Gastrocnemius medialis (tissue), 4 donors: ENCODE measurements around the gene USF3. TPM values are rescaled to one million over a fixed set of nuclear protein-coding genes. Genes with fewer than 3 reads are reported as not detected.
A peak's percentile ranks its signal among the peaks of the same experiment; 100 is the strongest.

Experiments used
- ATAC-seq, 2 donors: fragments of 150-250 bp; one replicate each; pipeline ENCODE4 v1.9.1; 2016
- DNase-seq, 2 donors: peaks; one replicate each; pipeline ENCODE4 v3.0.0-alpha.2; 2019
- H3K27ac ChIP-seq, 4 donors: fragments of 200-600 bp; sonication (generic); 1 replicate in 1 of 4; 2 replicates in 3 of 4; pipeline ENCODE4 v1.5.1; 2016 to 2018; ENCODE audit warnings: mild to moderate bottlenecking in 2 of 4, moderate library complexity in 1 of 4
- H3K27me3 ChIP-seq, 3 donors: fragments of 200-600 bp; sonication (generic) in 2 of 3; 1 replicate in 1 of 3; 2 replicates in 2 of 3; pipeline versions ENCODE4 v1.5.1 to v1.6.0; 2016 to 2019; ENCODE audit warnings: mild to moderate bottlenecking in 1 of 3, moderate library complexity in 1 of 3
- H3K36me3 ChIP-seq, 2 donors: fragments of 200-600 bp; sonication (generic) in 1 of 2; one replicate each; pipeline ENCODE4 v1.5.1; 2017 to 2018
- H3K4me1 ChIP-seq, 2 donors: fragments of 200-600 bp; sonication (generic) in 1 of 2; one replicate each; pipeline ENCODE4 v1.5.1; 2016 to 2017; ENCODE audit warnings: mild to moderate bottlenecking in 2 of 2
- H3K4me3 ChIP-seq, 4 donors: fragments of 200-600 bp; sonication (generic) in 3 of 4; 1 replicate in 1 of 4; 2 replicates in 3 of 4; pipeline ENCODE4 v1.5.1; 2016 to 2019; ENCODE audit warnings: mild to moderate bottlenecking in 2 of 4
- H3K9me3 ChIP-seq, 3 donors: fragments of 200-600 bp; sonication (generic) in 2 of 3; 1 replicate in 1 of 3; 2 replicates in 2 of 3; pipeline ENCODE4 v1.5.1; 2016 to 2019
- POLR2A ChIP-seq, 2 donors: fragments of 450-650 bp; IDR thresholded peaks; one replicate each; pipeline ENCODE4 v1.6.1; 2017; ENCODE audit warnings: antibody characterized with exemption in 2 of 2, mild to moderate bottlenecking in 2 of 2, moderate library complexity in 2 of 2
- in situ Hi-C, 4 donors: fragments of 200-750 bp; cut with MboI; loops; one replicate each; pipeline versions ENCODE4 v1.15.0 to v1.8.0; 2017; ENCODE audit warnings: low sequenced_read_pairs in 4 of 4
- intact Hi-C: fragments of 100-400 bp; cut with DNase I; formaldehyde crosslinking; loops from one replicate; pipeline ENCODE4 v1.15.1; 2023; ENCODE audit warnings: low total_unique reads
- total RNA-seq, 4 donors: library from RNA; depleted of rRNA; stranded (reverse); fragments of >200 nt; gene quantifications; one replicate each; pipeline versions ENCODE4 v1.1.0 to v1.2.3, GENCODE V29; 2016
- TF ChIP-seq, protein P1 (sequence below), 5 experiments: fragments of 450-650 bp in 3 of 5; fragments of 200-600 bp in 2 of 5; sonication (generic) in 2 of 5; IDR thresholded peaks in 4 of 5; conservative IDR thresholded peaks in 1 of 5; 1 replicate in 4 of 5; 2 replicates in 1 of 5; pipeline ENCODE4 v1.5.1; 2016 to 2019; ENCODE audit warnings: antibody characterized with exemption in 5 of 5, mild to moderate bottlenecking in 3 of 5, moderate library complexity in 3 of 5

Gene USF3
- total RNA-seq, 4 donors from 2014 or later, result 35.7 to 49.6 (median 40.1) TPM

DNA sequence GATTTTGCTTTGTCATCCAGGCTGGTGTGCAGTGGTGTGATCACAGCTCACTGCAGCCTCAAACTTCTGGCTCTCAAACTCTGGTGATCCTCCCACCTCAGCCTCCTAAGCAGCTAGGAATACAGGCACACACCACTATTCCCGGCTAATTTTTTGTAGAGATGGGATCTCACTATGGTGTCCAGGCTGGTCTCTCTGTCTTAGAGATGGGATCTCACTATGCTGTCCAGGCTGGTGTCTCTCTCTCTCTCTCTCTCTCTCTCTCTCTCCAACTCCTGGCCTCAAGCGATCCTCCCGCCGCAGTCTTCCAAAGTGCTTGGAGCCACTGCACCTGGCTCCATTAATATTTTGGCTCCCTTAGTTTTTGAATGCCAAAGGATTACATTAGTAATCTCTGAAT, 17.7 kb downstream of the USF3 start:
- H3K27ac ChIP-seq, result peak overlapping the region in 2 of 4 donors; percentile 34 to 66
- DNase-seq (no peak), ATAC-seq (peak in 1 of 2 donors; percentile 11)
- H3K4me3 ChIP-seq, result no peak overlapping the region
- TF ChIP-seq, protein P1, sequence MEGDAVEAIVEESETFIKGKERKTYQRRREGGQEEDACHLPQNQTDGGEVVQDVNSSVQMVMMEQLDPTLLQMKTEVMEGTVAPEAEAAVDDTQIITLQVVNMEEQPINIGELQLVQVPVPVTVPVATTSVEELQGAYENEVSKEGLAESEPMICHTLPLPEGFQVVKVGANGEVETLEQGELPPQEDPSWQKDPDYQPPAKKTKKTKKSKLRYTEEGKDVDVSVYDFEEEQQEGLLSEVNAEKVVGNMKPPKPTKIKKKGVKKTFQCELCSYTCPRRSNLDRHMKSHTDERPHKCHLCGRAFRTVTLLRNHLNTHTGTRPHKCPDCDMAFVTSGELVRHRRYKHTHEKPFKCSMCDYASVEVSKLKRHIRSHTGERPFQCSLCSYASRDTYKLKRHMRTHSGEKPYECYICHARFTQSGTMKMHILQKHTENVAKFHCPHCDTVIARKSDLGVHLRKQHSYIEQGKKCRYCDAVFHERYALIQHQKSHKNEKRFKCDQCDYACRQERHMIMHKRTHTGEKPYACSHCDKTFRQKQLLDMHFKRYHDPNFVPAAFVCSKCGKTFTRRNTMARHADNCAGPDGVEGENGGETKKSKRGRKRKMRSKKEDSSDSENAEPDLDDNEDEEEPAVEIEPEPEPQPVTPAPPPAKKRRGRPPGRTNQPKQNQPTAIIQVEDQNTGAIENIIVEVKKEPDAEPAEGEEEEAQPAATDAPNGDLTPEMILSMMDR (IDR thresholded peaks at IDR 0.05 in 4 of 5, conservative IDR thresholded peaks at IDR 0.05 in 1 of 5), result no peak
- TF ChIP-seq POLR2A (IDR thresholded peaks at IDR 0.05), result no peak
- H3K27me3 ChIP-seq, result no peaks in the 10 kb centered on the region
- no peaks in the 10 kb centered on the region for H3K9me3 ChIP-seq
- peaks cover 0 to 23% of the 10 kb centered on the region in 2 donors for H3K36me3 ChIP-seq
- peaks cover 11 to 19% of the 10 kb centered on the region in 2 donors for H3K4me1 ChIP-seq
- in situ Hi-C loops, result no loop called here
- intact Hi-C loops, result no loop called here

DNA sequence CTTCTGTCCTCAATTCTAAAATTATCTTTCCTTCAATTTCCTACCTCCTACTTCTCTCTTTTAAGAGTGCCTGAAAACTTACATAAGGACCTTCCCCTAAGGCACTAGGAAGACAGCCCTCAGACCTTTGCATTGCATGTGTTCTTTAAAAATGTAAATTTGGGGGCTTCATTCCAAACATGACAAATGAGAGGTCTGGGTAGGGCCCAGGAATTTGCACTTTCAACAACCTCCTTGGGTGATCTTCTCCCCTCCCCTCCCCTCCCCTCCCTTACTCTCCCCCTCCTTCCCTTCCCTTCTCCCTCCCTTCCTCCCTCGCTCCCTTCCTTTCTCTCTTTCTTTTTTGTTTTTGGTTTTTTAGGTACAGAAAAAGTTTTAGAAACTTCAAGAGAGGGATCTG, 18.7 kb downstream of the USF3 start:
- TF ChIP-seq POLR2A (IDR thresholded peaks at IDR 0.05), result no peak
- TF ChIP-seq, protein P1 (IDR thresholded peaks at IDR 0.05 in 4 of 5, conservative IDR thresholded peaks at IDR 0.05 in 1 of 5), result no peak
- Histone ChIP-seq H3K36me3 (peaks cover 0 to 23% of the 10 kb centered on the region in 2 donors), H3K9me3 (no peaks in the 10 kb centered on the region), H3K4me3 (no peak overlapping the region), H3K27ac (peak overlapping the region in 3 of 4 donors; percentile 22 to 49 (median 44)), H3K27me3 (no peaks in the 10 kb centered on the region), H3K4me1 (peaks cover 15 to 19% of the 10 kb centered on the region in 2 donors)
- DNase-seq (no peak), ATAC-seq (no peak)
- intact Hi-C loops (no loop called here), in situ Hi-C loops (no loop called here)

DNA sequence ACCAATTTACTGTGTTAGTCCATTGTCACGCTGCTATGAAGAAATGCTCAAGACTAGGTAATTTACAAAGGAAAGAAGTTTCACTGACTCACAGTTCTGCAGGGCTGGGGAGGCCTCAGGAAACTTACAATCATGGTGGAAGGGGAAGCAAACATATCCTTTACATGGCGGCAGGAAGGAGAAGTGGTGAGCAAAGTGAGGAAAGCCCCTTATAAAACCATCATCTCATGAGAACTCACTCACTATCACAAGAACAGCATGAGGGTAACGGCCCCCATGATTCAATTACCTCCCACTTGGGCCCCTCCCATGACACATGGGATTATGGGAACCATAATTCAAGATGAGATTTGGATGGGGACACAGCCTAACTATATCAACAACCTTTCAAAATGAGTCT, 20.2 kb downstream of the USF3 start:
- in situ Hi-C loops (no loop called here), intact Hi-C loops (no loop called here)
- peak overlapping the region in 2 of 4 donors; percentile 22 to 49 for H3K27ac ChIP-seq
- H3K27me3 ChIP-seq, result no peaks in the 10 kb centered on the region
- TF ChIP-seq POLR2A (IDR thresholded peaks at IDR 0.05), result no peak
- TF ChIP-seq, protein P1 (IDR thresholded peaks at IDR 0.05 in 4 of 5, conservative IDR thresholded peaks at IDR 0.05 in 1 of 5), result no peak
- H3K9me3 ChIP-seq, result no peaks in the 10 kb centered on the region
- ATAC-seq (no peak), DNase-seq (no peak)
- peaks cover 0 to 23% of the 10 kb centered on the region in 2 donors for H3K36me3 ChIP-seq
- peaks cover 15 to 19% of the 10 kb centered on the region in 2 donors for H3K4me1 ChIP-seq
- no peak overlapping the region for H3K4me3 ChIP-seq

DNA sequence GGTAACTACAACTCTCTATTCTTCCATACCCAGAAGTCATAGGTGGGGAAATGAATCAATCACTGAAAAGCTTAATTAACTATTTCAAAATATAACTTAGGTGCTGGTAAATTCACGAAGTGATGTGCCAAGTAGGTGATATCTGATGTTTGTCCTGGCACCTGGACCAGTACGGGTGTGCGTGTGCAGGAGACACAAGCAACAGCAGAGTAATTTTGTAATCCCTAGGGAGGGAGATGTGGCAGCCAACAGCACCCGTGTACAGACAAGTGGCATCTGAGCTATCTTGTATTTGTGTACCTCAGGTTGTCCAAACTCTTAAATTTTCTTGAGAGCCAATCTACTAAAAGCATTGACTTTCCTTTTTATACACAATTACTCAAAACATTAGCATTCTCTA, 22.8 kb downstream of the USF3 start:
- intact Hi-C loops (no loop called here), in situ Hi-C loops (no loop called here)
- DNase-seq (no peak), ATAC-seq (peak; percentile 77 to 79)
- Histone ChIP-seq H3K4me1 (peaks cover 13 to 15% of the 10 kb centered on the region in 2 donors), H3K9me3 (no peaks in the 10 kb centered on the region), H3K27ac (peak overlapping the region; percentile 19 to 50 (median 42)), H3K4me3 (no peak overlapping the region), H3K27me3 (no peaks in the 10 kb centered on the region), H3K36me3 (peaks cover 0 to 23% of the 10 kb centered on the region in 2 donors)
- TF ChIP-seq POLR2A (IDR thresholded peaks at IDR 0.05), result no peak
- TF ChIP-seq, protein P1 (IDR thresholded peaks at IDR 0.05 in 4 of 5, conservative IDR thresholded peaks at IDR 0.05 in 1 of 5), result no peak

DNA sequence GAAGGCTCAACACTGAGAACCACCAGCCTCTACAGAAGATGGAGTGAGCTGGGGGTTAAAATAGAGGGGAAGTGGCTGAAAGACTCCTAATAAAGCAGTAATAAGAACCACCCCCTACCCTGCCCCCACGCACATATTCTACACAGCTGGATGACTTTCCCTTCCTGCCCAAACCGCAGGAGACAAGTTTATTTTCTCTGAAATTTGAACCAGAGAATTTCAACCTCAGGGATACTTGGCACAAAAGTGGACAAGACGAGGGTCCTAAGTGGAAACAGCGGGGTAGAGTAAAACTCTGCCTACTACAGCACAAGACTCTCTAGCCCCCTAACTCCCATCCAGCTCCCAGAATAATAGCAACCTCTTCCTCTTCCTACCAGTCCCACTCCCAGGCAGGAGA, 28.4 kb downstream of the USF3 start:
- H3K4me3 ChIP-seq, result no peak overlapping the region
- H3K4me1 ChIP-seq, result peaks cover 16 to 32% of the 10 kb centered on the region in 2 donors
- H3K27me3 ChIP-seq, result no peaks in the 10 kb centered on the region
- no peaks in the 10 kb centered on the region for H3K9me3 ChIP-seq
- peak in 1 of 2 donors; percentile 18 for ATAC-seq
- DNase-seq, result no peak
- in situ Hi-C loops (no loop called here), intact Hi-C loops (no loop called here)
- peaks cover 0 to 26% of the 10 kb centered on the region in 2 donors for H3K36me3 ChIP-seq
- TF ChIP-seq POLR2A (IDR thresholded peaks at IDR 0.05), result no peak
- TF ChIP-seq, protein P1 (IDR thresholded peaks at IDR 0.05 in 4 of 5, conservative IDR thresholded peaks at IDR 0.05 in 1 of 5), result no peak
- H3K27ac ChIP-seq, result peak overlapping the region; percentile 42 to 72 (median 50)
